IMR-90 (cell line): ENCODE data around the gene C8B. TPM values are rescaled to one million over a fixed set of nuclear protein-coding genes. Genes with fewer than 3 reads are reported as not detected.

Experiments
- ATAC-seq: fragments of 200-7000 bp; cut with Tn5 transposase; 2 replicates; pipeline ENCODE4 v1.9.1; 2020; ENCODE audit warnings: low read depth, mild to moderate bottlenecking, moderate library complexity
- BruUV-seq: library from RNA; stranded (reverse); fragments of 400-500 nt; replicated peaks from 2 replicates; lab custom pipeline; 2021; lab: Mats Ljungman, UMichigan
- CTCF ChIA-PET: fragments of 300-600 bp; formaldehyde crosslinking; extraction: SDS; loops from one replicate; lab custom pipeline; 2021; ENCODE audit warnings: antibody characterized with exemption; lab: Yijun Ruan, JAX
- POLR2A ChIA-PET: fragments of 300-600 bp; sonication (Branson Sonifier 250); formaldehyde crosslinking; loops from one replicate; lab custom pipeline; 2022; ENCODE audit warnings: antibody characterized with exemption; ENCODE audit not compliant: unreplicated experiment; lab: Charles Lee
- DNase-seq: peaks from one replicate; pipeline ENCODE4 v3.0.0; 2013
- H2AFZ ChIP-seq: replicated peaks from 2 replicates; pipeline ENCODE3; 2013; ENCODE audit warnings: low read length, mild to moderate bottlenecking; ENCODE audit not compliant: poor library complexity
- H2AK5ac ChIP-seq: 2 replicates; pipeline ENCODE4 v1.6.1; 2013; ENCODE audit warnings: low read depth, low read length, inconsistent platforms
- H2AK9ac ChIP-seq: replicated peaks from 2 replicates; pipeline ENCODE3; 2013; ENCODE audit warnings: mild to moderate bottlenecking, low read depth, low read length, moderate library complexity; ENCODE audit not compliant: poor library complexity
- H2BK120ac ChIP-seq: 2 replicates; pipeline ENCODE4 v1.6.1; 2013; ENCODE audit warnings: low read depth, low read length, inconsistent platforms
- H2BK15ac ChIP-seq: 3 replicates; pipeline ENCODE4 v1.6.1; 2013; ENCODE audit warnings: low read depth, low read length, inconsistent platforms
- H2BK20ac ChIP-seq: 2 replicates; pipeline ENCODE4 v1.6.1; 2013; ENCODE audit warnings: low read depth, mild to moderate bottlenecking, inconsistent platforms, low read length, moderate library complexity
- H2BK5ac ChIP-seq: 2 replicates; pipeline ENCODE4 v1.6.1; 2013; ENCODE audit warnings: mild to moderate bottlenecking, low read depth, low read length, inconsistent platforms; ENCODE audit not compliant: poor library complexity, severe bottlenecking
- H3K14ac ChIP-seq: replicated peaks from 2 replicates; pipeline ENCODE4 v1.6.1; 2013; ENCODE audit warnings: low read depth, low read length, inconsistent platforms
- H3K18ac ChIP-seq: 2 replicates; pipeline ENCODE4 v1.6.1; 2013; ENCODE audit warnings: low read depth, low read length, control low read depth
- H3K23ac ChIP-seq: 2 replicates; pipeline ENCODE4 v1.6.1; 2013; ENCODE audit warnings: low read depth, low read length, inconsistent platforms
- H3K27ac ChIP-seq: 2 replicates; pipeline ENCODE4 v1.5.1; 2013; ENCODE audit warnings: mild to moderate bottlenecking, control low read depth, low read length; ENCODE audit not compliant: insufficient read depth
- H3K27me3 ChIP-seq: 2 replicates; pipeline ENCODE4 v1.6.1; 2013; ENCODE audit warnings: low read length; ENCODE audit not compliant: control insufficient read depth, insufficient read depth
- H3K36me3 ChIP-seq: 2 replicates; pipeline ENCODE4 v1.6.1; 2013; ENCODE audit warnings: low read length, mixed read lengths; ENCODE audit not compliant: control insufficient read depth, insufficient read depth
- H3K4ac ChIP-seq: 2 replicates; pipeline ENCODE4 v1.6.1; 2013; ENCODE audit warnings: low read depth, low read length, inconsistent platforms
- H3K4me1 ChIP-seq: 2 replicates; pipeline ENCODE4 v1.6.1; 2013; ENCODE audit warnings: low read length, mixed read lengths; ENCODE audit not compliant: control insufficient read depth, insufficient read depth
- H3K4me2 ChIP-seq: 2 replicates; pipeline ENCODE4 v1.6.1; 2013; ENCODE audit warnings: low read depth, mild to moderate bottlenecking, control low read depth, low read length, moderate library complexity
- H3K4me3 ChIP-seq: 2 replicates; pipeline ENCODE4 v1.5.1; 2013; ENCODE audit warnings: low read depth, mild to moderate bottlenecking, control low read depth, low read length, moderate library complexity; ENCODE audit not compliant: insufficient read depth
- H3K56ac ChIP-seq: 2 replicates; pipeline ENCODE4 v1.6.1; 2013; ENCODE audit warnings: low read length, inconsistent platforms; ENCODE audit not compliant: insufficient read depth; ENCODE audit errors: extremely low read depth
- H3K79me1 ChIP-seq, 2 experiments: 2 replicates each; pipeline ENCODE4 v1.6.1; 2013; ENCODE audit warnings: low read length in 2 of 2, inconsistent platforms in 1 of 2, low read depth in 1 of 2
- H3K9ac ChIP-seq: 2 replicates; pipeline ENCODE4 v1.6.1; 2013; ENCODE audit warnings: low read depth, low read length, control low read depth
- H3K9me1 ChIP-seq: 2 replicates; pipeline ENCODE4 v1.6.1; 2013; ENCODE audit warnings: low read length, inconsistent platforms; ENCODE audit not compliant: insufficient read depth
- H3K9me3 ChIP-seq: 2 replicates; pipeline ENCODE4 v1.6.1; 2013; ENCODE audit warnings: low read length; ENCODE audit not compliant: control insufficient read depth, insufficient read depth
- H4K20me1 ChIP-seq: 2 replicates; pipeline ENCODE4 v1.6.1; 2013; ENCODE audit warnings: low read length, inconsistent platforms; ENCODE audit not compliant: insufficient read depth
- H4K5ac ChIP-seq: 2 replicates; pipeline ENCODE4 v1.6.1; 2013; ENCODE audit warnings: mild to moderate bottlenecking, low read depth, low read length, control low read depth
- H4K8ac ChIP-seq, 2 experiments: 2 replicates each; pipeline ENCODE4 v1.6.1; 2013; ENCODE audit warnings: low read depth in 2 of 2, low read length in 2 of 2, control low read depth in 1 of 2, inconsistent platforms in 1 of 2
- H4K91ac ChIP-seq: 2 replicates; pipeline ENCODE4 v1.6.1; 2013; ENCODE audit warnings: low read depth, low read length, inconsistent platforms; ENCODE audit not compliant: insufficient read depth
- BHLHE40 ChIP-seq: fragments of 150-350 bp; IDR thresholded peaks from 2 replicates; pipeline ENCODE4 v1.6.1; 2016; ENCODE audit warnings: mild to moderate bottlenecking, low read depth, low read length
- CEBPB ChIP-seq: IDR thresholded peaks from 2 replicates; pipeline ENCODE4 v1.6.1; 2012; ENCODE audit warnings: low read depth, low read length, improper control_type of control experiment
- CHD1 ChIP-seq: IDR thresholded peaks from 2 replicates; pipeline ENCODE4 v1.6.1; 2012; ENCODE audit warnings: low read depth, low read length, improper control_type of control experiment
- FOS ChIP-seq: fragments of 150-350 bp; IDR thresholded peaks from 2 replicates; pipeline ENCODE4 v1.6.1; 2016; ENCODE audit warnings: low read depth, low read length
- MAFK ChIP-seq: IDR thresholded peaks from 2 replicates; pipeline ENCODE4 v1.6.1; 2012; ENCODE audit warnings: low read depth, low read length, improper control_type of control experiment
- MAZ ChIP-seq: IDR thresholded peaks from 2 replicates; pipeline ENCODE4 v1.6.1; 2012; ENCODE audit warnings: low read depth, mild to moderate bottlenecking, low read length, improper control_type of control experiment, moderate library complexity, borderline replicate concordance
- MXI1 ChIP-seq: IDR thresholded peaks from 2 replicates; pipeline ENCODE4 v1.6.1; 2012; ENCODE audit warnings: low read depth, mild to moderate bottlenecking, low read length, moderate library complexity, borderline replicate concordance
- NFE2L2 ChIP-seq: fragments of 150-350 bp; IDR thresholded peaks from 2 replicates; pipeline ENCODE4 v1.6.1; 2016; ENCODE audit warnings: low read depth, mild to moderate bottlenecking, low read length
- POLR2A ChIP-seq: IDR thresholded peaks from 2 replicates; pipeline ENCODE4 v1.6.1; 2012; ENCODE audit warnings: mild to moderate bottlenecking, low read depth, low read length
- RAD21 ChIP-seq: IDR thresholded peaks from 2 replicates; pipeline ENCODE4 v1.6.1; 2012; ENCODE audit warnings: low read length, improper control_type of control experiment
- RCOR1 ChIP-seq: IDR thresholded peaks from 2 replicates; pipeline ENCODE4 v1.6.1; 2012; ENCODE audit warnings: mild to moderate bottlenecking, low read length, improper control_type of control experiment; ENCODE audit not compliant: insufficient replicate concordance
- RFX5 ChIP-seq: IDR thresholded peaks from 2 replicates; pipeline ENCODE4 v1.8.0; 2012; ENCODE audit warnings: low read depth, mild to moderate bottlenecking, low read length, moderate library complexity
- SMC3 ChIP-seq: fragments of 150-350 bp; IDR thresholded peaks from 2 replicates; pipeline ENCODE4 v1.6.1; 2016; ENCODE audit warnings: low read depth, mild to moderate bottlenecking, antibody characterized with exemption, low read length, moderate library complexity
- WGBS, 2 experiments: methylation state at CpG; one replicate each; pipeline versions ENCODE4 v1.1.5 to v1.1.7; 2013; ENCODE audit warnings: missing lambda C conversion rate in 2 of 2; ENCODE audit not compliant: insufficient read length in 1 of 2; ENCODE audit errors: extremely low coverage in 2 of 2; 5-methylcytosine and 5-hydroxymethylcytosine counted together
- dilution Hi-C: fragments of 300-500 bp; cut with HindIII; formaldehyde crosslinking; loops from one replicate; pipeline ENCODE4 v1.14.3; 2018; ENCODE audit warnings: low sequenced_read_pairs; ENCODE audit not compliant: unreplicated experiment
- in situ Hi-C: fragments of 300-500 bp; cut with MboI; formaldehyde crosslinking; loops from 3 replicates; pipeline ENCODE4 v1.14.3; 2019; ENCODE audit warnings: low sequenced_read_pairs, inconsistent platforms, mixed read lengths
- intact Hi-C: fragments of 100-400 bp; cut with micrococcal nuclease; formaldehyde crosslinking; loops from 2 replicates; pipeline ENCODE4 v1.10.0; 2022
- polyA plus RNA-seq, 3 experiments: library from polyadenylated mRNA; depleted of rRNA; stranded (reverse); fragments of >200 nt; gene quantifications; 2 replicates each; pipeline ENCODE4 v1.2.3, GENCODE V29; 2012; ENCODE audit warnings: low replicate concordance in 1 of 3
- total RNA-seq: library from RNA; depleted of rRNA; stranded (reverse); fragments of >200 nt; gene quantifications from 2 replicates; pipeline ENCODE4 v1.2.3, GENCODE V29; 2012
- TF ChIP-seq, protein P1 (sequence below): fragments of 150-350 bp; IDR thresholded peaks from 2 replicates; pipeline ENCODE4 v1.6.1; 2016; ENCODE audit warnings: low read depth, mild to moderate bottlenecking, low read length, moderate library complexity, borderline replicate concordance
- TF ChIP-seq, protein P2 (sequence below): conservative IDR thresholded peaks from 2 replicates; pipeline ENCODE4 v1.5.1; 2012; ENCODE audit warnings: mild to moderate bottlenecking, low read depth, low read length, improper control_type of control experiment
- TF ChIP-seq, protein P3 (sequence below): fragments of 150-350 bp; IDR thresholded peaks from 2 replicates; pipeline ENCODE4 v1.6.1; 2017; ENCODE audit warnings: mild to moderate bottlenecking, antibody characterized with exemption, low read length, low read depth

The C8B gene
- total and polyA plus RNA-seq, 2 of the 4 experiments (the other 2 are of a cell fraction) = not detected

DNA sequence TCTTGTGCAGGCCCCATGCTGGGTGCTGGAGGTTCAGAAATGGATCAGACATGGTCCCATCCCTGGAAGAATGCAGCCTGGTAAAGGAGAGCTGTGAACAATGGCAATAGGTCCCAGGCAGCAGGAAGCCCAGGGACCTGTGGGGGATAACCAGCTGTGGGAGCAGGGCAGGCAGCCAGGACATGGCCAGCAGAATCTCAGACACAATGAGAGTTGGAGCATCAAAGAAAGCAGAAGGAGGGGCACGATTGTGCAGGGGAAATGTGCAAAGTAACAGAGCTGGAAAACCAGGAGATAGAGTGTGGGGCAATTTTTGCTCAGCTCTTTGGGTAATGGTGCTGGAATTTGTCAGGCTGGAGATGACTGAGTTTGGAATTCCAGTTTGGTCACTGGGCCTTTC, 44.3 kb downstream of the C8B start:
- Histone ChIP-seq H4K20me1 (no peaks in the 10 kb centered on the region), H3K79me1 (no peaks in the 10 kb centered on the region), H3K27ac (no peak overlapping the region), H4K91ac (no peak overlapping the region), H3K4me1 (peaks cover 5% of the 10 kb centered on the region), H2AK5ac (no peak overlapping the region), H3K4ac (no peak overlapping the region), H4K8ac (no peak overlapping the region), H2BK5ac (no peak overlapping the region), H3K18ac (no peak overlapping the region), H3K9ac (no peak overlapping the region), H2AFZ (no peak overlapping the region), H3K56ac (no peak overlapping the region), H2AK9ac (no peak overlapping the region), H3K36me3 (no peaks in the 10 kb centered on the region), H2BK20ac (no peak overlapping the region), H2BK120ac (no peak overlapping the region), H3K9me1 (no peaks in the 10 kb centered on the region), H3K4me2 (no peak overlapping the region), H4K5ac (no peak overlapping the region), H3K23ac (no peak overlapping the region), H3K4me3 (no peak overlapping the region), H2BK15ac (no peak overlapping the region), H3K14ac (no peak overlapping the region), H3K9me3 (no peaks in the 10 kb centered on the region), H3K27me3 (no peaks in the 10 kb centered on the region; the same call in 1 of the 2 replicates)
- CTCF ChIA-PET = no interaction called here
- TF ChIP-seq SMC3 = no peak
- no peak for TF ChIP-seq RFX5
- TF ChIP-seq, protein P1, sequence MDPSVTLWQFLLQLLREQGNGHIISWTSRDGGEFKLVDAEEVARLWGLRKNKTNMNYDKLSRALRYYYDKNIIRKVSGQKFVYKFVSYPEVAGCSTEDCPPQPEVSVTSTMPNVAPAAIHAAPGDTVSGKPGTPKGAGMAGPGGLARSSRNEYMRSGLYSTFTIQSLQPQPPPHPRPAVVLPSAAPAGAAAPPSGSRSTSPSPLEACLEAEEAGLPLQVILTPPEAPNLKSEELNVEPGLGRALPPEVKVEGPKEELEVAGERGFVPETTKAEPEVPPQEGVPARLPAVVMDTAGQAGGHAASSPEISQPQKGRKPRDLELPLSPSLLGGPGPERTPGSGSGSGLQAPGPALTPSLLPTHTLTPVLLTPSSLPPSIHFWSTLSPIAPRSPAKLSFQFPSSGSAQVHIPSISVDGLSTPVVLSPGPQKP = no peak
- TF ChIP-seq CEBPB = no peak
- TF ChIP-seq FOS = no peak
- no peak for TF ChIP-seq BHLHE40
- no peak for TF ChIP-seq CHD1
- TF ChIP-seq POLR2A = no peak
- TF ChIP-seq, protein P2, sequence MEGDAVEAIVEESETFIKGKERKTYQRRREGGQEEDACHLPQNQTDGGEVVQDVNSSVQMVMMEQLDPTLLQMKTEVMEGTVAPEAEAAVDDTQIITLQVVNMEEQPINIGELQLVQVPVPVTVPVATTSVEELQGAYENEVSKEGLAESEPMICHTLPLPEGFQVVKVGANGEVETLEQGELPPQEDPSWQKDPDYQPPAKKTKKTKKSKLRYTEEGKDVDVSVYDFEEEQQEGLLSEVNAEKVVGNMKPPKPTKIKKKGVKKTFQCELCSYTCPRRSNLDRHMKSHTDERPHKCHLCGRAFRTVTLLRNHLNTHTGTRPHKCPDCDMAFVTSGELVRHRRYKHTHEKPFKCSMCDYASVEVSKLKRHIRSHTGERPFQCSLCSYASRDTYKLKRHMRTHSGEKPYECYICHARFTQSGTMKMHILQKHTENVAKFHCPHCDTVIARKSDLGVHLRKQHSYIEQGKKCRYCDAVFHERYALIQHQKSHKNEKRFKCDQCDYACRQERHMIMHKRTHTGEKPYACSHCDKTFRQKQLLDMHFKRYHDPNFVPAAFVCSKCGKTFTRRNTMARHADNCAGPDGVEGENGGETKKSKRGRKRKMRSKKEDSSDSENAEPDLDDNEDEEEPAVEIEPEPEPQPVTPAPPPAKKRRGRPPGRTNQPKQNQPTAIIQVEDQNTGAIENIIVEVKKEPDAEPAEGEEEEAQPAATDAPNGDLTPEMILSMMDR = no peak
- TF ChIP-seq NFE2L2 = no peak
- no peak for TF ChIP-seq RCOR1
- no peak for TF ChIP-seq MAZ
- TF ChIP-seq MAFK = no peak
- no peak for TF ChIP-seq RAD21
- no peak for TF ChIP-seq MXI1
- TF ChIP-seq, protein P3, sequence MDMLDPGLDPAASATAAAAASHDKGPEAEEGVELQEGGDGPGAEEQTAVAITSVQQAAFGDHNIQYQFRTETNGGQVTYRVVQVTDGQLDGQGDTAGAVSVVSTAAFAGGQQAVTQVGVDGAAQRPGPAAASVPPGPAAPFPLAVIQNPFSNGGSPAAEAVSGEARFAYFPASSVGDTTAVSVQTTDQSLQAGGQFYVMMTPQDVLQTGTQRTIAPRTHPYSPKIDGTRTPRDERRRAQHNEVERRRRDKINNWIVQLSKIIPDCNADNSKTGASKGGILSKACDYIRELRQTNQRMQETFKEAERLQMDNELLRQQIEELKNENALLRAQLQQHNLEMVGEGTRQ = no peak
- ATAC-seq = no peak
- intact Hi-C loops = no loop called here
- WGBS, 2 experiments = no CpG with 5 or more reads among the region's 1 CpG
- dilution Hi-C loops = no loop called here
- in situ Hi-C loops = no loop called here
- BruUV-seq = no TSS peak
- POLR2A ChIA-PET = no interaction called here
- DNase-seq = no peak
